HG02885 (cell line): ENCODE results near the gene KANSL1.

Experiments
- ATAC-seq: cut with Tn5 transposase; IDR thresholded peaks from one replicate; pipeline ENCODE4 v1.9.1; 2021; ENCODE audit warnings: mild to moderate bottlenecking; ENCODE audit not compliant: unreplicated experiment, poor library complexity

The KANSL1 gene

GRCh38 chr17:46170639-46171429 lies 22.4 kb downstream of the KANSL1 start:
- ATAC-seq = no peak

GRCh38 chr17:46169913-46170638 lies 23.2 kb downstream of the KANSL1 start:
- ATAC-seq = no peak

- ATAC-seq = no peak
Observed at GRCh38 chr17:46167826-46168569, 25.2 kb downstream of the KANSL1 start.

- ATAC-seq = no peak
Observed at GRCh38 chr17:46167267-46167666, 26.0 kb downstream of the KANSL1 start.

GRCh38 chr17:46166692-46167249 lies 26.5 kb downstream of the KANSL1 start:
- no peak for ATAC-seq

- no peak for ATAC-seq
Observed at GRCh38 chr17:46163929-46164594, 29.2 kb downstream of the KANSL1 start.

- no peak for ATAC-seq
Observed at GRCh38 chr17:46163316-46163715, 29.9 kb downstream of the KANSL1 start.

GRCh38 chr17:46162866-46163265 lies 30.4 kb downstream of the KANSL1 start:
- ATAC-seq = no peak

- ATAC-seq = no peak
Observed at GRCh38 chr17:46160169-46160568, 33.1 kb downstream of the KANSL1 start.

GRCh38 chr17:46159686-46160085 lies 33.5 kb downstream of the KANSL1 start:
- no peak for ATAC-seq

GRCh38 chr17:46158323-46159296 lies 34.6 kb downstream of the KANSL1 start:
- no peak for ATAC-seq

- no peak for ATAC-seq
Observed at GRCh38 chr17:46157443-46158062, 35.7 kb downstream of the KANSL1 start.

- ATAC-seq = no peak
Observed at GRCh38 chr17:46154151-46154816, 38.9 kb downstream of the KANSL1 start.

- no peak for ATAC-seq
Observed at GRCh38 chr17:46152423-46152822, 40.8 kb downstream of the KANSL1 start.

GRCh38 chr17:46151762-46152161 lies 41.5 kb downstream of the KANSL1 start:
- no peak for ATAC-seq

GRCh38 chr17:46150216-46150963 lies 42.8 kb downstream of the KANSL1 start:
- ATAC-seq = no peak

GRCh38 chr17:46148247-46148646 lies 45.0 kb downstream of the KANSL1 start:
- ATAC-seq = no peak
